Measurements from ENCODE around the gene MSI1.

GRCh38 chr12:120314220-120314619 lies 54.7 kb downstream of the MSI1 start:
- TF ChIP-seq CTCF (conservative IDR thresholded peaks at IDR 0.05; ENCODE audit: low read depth, low read length) (peak; percentile 59), EZH2 (IDR thresholded peaks at IDR 0.05; ENCODE audit: borderline replicate concordance, low read depth, low read length, poor library complexity, severe bottlenecking) (no peak)
